Measurements from ENCODE around the gene ITIH3.

Gene ITIH3

GRCh38 chr3:52795298-52795900, 803 bp downstream of the ITIH3 start:
- no peak for DNase-seq (ENCODE audit: low spot score)

- no peak for DNase-seq (ENCODE audit: low spot score)
Measured at GRCh38 chr3:52796411-52796810, 1.8 kb downstream of the ITIH3 start.

GRCh38 chr3:52798376-52798977, 3.9 kb downstream of the ITIH3 start:
- DNase-seq (ENCODE audit: low spot score) = no peak

GRCh38 chr3:52798978-52799476, 4.4 kb downstream of the ITIH3 start:
- no peak for DNase-seq (ENCODE audit: low spot score)

- DNase-seq (ENCODE audit: low spot score) = no peak
Measured at GRCh38 chr3:52800079-52800478, 5.5 kb downstream of the ITIH3 start.

- peak; percentile 26 for DNase-seq (ENCODE audit: low spot score)
Measured at GRCh38 chr3:52801839-52802238, 7.2 kb downstream of the ITIH3 start.

GRCh38 chr3:52805270-52806039, 10.9 kb downstream of the ITIH3 start:
- DNase-seq (ENCODE audit: low spot score) = no peak

GRCh38 chr3:52809149-52809548, 14.6 kb downstream of the ITIH3 start:
- DNase-seq (ENCODE audit: low spot score) = no peak

- DNase-seq (ENCODE audit: low spot score) = no peak
Measured at GRCh38 chr3:52809662-52810377, 15.2 kb downstream of the ITIH3 start.

- DNase-seq (ENCODE audit: low spot score) = no peak
Measured at GRCh38 chr3:52810923-52811322, 16.3 kb downstream of the ITIH3 start.

- no peak for DNase-seq (ENCODE audit: low spot score)
Measured at GRCh38 chr3:52811452-52812011, 16.9 kb downstream of the ITIH3 start.

- no peak for DNase-seq (ENCODE audit: low spot score)
Measured at GRCh38 chr3:52813810-52814209, 19.2 kb downstream of the ITIH3 start.

- no peak for DNase-seq (ENCODE audit: low spot score)
Measured at GRCh38 chr3:52816199-52816598, 21.6 kb downstream of the ITIH3 start.

GRCh38 chr3:52816654-52817053, 22.1 kb downstream of the ITIH3 start:
- DNase-seq (ENCODE audit: low spot score) = no peak

- no peak for DNase-seq (ENCODE audit: low spot score)
Measured at GRCh38 chr3:52817221-52817620, 22.6 kb downstream of the ITIH3 start.

- no peak for DNase-seq (ENCODE audit: low spot score)
Measured at GRCh38 chr3:52817860-52818259, 23.3 kb downstream of the ITIH3 start.

GRCh38 chr3:52819936-52820335, 25.3 kb downstream of the ITIH3 start:
- DNase-seq (ENCODE audit: low spot score) = no peak

- DNase-seq (ENCODE audit: low spot score) = peak; percentile 38
Measured at GRCh38 chr3:52820736-52821135, 26.1 kb downstream of the ITIH3 start.

- no peak for DNase-seq (ENCODE audit: low spot score)
Measured at GRCh38 chr3:52822363-52822762, 27.8 kb downstream of the ITIH3 start.

GRCh38 chr3:52824037-52824436, 29.4 kb downstream of the ITIH3 start:
- no peak for DNase-seq (ENCODE audit: low spot score)

- peak; percentile 31 for DNase-seq (ENCODE audit: low spot score)
Measured at GRCh38 chr3:52827441-52827840, 32.8 kb downstream of the ITIH3 start.

- DNase-seq (ENCODE audit: low spot score) = no peak
Measured at GRCh38 chr3:52827866-52828376, 33.3 kb downstream of the ITIH3 start.

Measured in AG08395 (cell line).